OCI-LY1 (cell line): ENCODE results near the gene PM20D1.

Experiments
- EZH2 ChIP-seq: fragments of 200-600 bp; sonication (generic), shearing (Covaris generic); IDR thresholded peaks from 2 replicates; pipeline ENCODE4 v1.8.0; 2017; ENCODE audit warnings: borderline replicate concordance, mixed run types, mild to moderate bottlenecking, antibody characterized with exemption, low read length, moderate library complexity, mixed read lengths
- TF ChIP-seq, protein P1 (sequence below): fragments of 200-600 bp; sonication (generic), shearing (Covaris generic); IDR thresholded peaks from 2 replicates; pipeline ENCODE4 v1.5.1; 2017; ENCODE audit warnings: mild to moderate bottlenecking, antibody characterized with exemption, low read length, moderate library complexity, mixed read lengths

- TF ChIP-seq, protein P1, sequence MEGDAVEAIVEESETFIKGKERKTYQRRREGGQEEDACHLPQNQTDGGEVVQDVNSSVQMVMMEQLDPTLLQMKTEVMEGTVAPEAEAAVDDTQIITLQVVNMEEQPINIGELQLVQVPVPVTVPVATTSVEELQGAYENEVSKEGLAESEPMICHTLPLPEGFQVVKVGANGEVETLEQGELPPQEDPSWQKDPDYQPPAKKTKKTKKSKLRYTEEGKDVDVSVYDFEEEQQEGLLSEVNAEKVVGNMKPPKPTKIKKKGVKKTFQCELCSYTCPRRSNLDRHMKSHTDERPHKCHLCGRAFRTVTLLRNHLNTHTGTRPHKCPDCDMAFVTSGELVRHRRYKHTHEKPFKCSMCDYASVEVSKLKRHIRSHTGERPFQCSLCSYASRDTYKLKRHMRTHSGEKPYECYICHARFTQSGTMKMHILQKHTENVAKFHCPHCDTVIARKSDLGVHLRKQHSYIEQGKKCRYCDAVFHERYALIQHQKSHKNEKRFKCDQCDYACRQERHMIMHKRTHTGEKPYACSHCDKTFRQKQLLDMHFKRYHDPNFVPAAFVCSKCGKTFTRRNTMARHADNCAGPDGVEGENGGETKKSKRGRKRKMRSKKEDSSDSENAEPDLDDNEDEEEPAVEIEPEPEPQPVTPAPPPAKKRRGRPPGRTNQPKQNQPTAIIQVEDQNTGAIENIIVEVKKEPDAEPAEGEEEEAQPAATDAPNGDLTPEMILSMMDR = no peak
- no peak for TF ChIP-seq EZH2
Measured at GRCh38 chr1:205809469-205809868, 40.5 kb downstream of the PM20D1 start.
